Measurements from ENCODE around the gene CLPTM1L.

The CLPTM1L gene

DNA sequence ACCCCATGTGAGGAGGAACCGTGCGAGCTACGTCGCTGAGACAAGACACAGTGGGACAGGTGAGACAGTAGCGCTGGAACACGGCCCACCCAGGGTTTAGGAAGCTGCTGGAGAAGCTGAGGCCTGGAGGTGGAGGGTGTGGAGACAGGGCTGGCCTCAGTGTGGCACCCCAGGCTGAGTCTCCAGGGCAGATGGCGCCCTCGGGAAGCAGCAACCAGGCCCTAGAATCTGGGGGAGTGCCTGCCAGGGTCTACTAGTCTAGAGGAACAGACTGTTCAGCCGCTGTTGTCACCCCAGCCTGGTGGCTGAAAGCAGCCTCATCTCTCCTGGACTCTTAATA lies 45.4 kb downstream of the CLPTM1L start:
- H3K27ac ChIP-seq: no peak overlapping the region
- no peak for TF ChIP-seq ZFX (IDR thresholded peaks at IDR 0.05; ENCODE audit: borderline replicate concordance)
- TF ChIP-seq CTCF (IDR thresholded peaks at IDR 0.05): no peak

DNA sequence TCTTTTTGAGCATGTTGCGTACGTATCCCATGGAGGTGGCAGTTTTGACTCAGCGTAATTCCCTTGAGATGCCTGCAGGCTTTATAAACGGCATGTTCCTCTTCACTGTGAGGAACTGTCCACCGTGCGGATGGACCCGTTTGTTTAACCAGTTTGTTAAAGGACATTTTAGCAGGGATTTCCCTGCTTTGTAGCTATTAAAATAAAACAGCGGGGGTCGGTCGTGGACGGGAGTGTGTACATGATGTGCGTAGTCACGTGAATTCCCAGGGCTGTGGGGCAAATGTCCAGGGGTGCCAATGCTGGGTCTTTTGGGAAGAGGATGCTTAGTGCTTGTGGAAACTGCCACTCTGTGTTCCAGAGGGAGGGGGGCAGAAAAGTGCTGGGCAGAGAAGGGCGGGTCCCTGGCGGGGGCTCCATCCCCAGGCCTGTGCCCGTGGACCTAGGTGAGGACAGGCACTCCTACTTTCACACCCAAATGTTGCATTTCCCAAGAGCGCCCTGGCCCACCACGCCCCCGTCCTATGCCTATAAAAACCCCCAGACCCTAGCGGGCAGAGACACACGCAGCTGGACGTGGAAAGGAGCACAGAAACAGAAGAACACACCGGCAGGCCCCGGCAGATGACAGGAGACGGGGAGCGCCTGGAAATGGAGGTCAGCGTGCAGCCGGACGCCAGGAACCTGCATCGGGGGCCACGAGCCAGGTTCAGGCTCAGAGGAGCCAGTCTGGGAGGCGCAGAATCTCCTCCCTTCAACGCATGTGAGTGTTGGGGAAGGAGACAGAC lies 46.0 kb downstream of the CLPTM1L start:
- TF ChIP-seq ZFX (IDR thresholded peaks at IDR 0.05; ENCODE audit: borderline replicate concordance) (no peak), CTCF (IDR thresholded peaks at IDR 0.05) (no peak)
- H3K27ac ChIP-seq: no peak overlapping the region

GRCh38 chr5:1298067-1298551 lies 46.8 kb downstream of the CLPTM1L start:
- H3K27ac ChIP-seq: no peak overlapping the region
- TF ChIP-seq CTCF (IDR thresholded peaks at IDR 0.05): no peak
- no peak for TF ChIP-seq ZFX (IDR thresholded peaks at IDR 0.05; ENCODE audit: borderline replicate concordance)

DNA sequence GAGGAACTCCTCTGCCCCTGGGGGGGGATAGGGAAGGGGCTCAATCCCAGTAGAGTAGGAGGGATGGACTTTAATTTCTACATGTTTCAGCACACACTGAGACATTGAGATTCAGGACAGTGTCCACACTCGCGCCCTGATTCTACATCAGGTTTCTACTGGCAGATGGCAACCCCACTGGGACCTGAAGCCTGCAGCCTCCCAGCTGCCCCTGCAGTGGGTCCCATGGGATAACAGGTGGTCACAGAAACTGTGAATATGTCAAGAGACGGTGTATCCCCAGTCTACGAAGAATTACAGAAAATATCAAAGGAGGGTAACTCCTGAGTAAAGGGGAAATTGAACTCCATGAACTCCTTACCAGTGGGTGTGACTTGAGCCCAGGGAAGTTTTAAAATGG lies 47.7 kb downstream of the CLPTM1L start:
- no peak overlapping the region for H3K27ac ChIP-seq
- TF ChIP-seq ZFX (IDR thresholded peaks at IDR 0.05; ENCODE audit: borderline replicate concordance): no peak
- no peak for TF ChIP-seq CTCF (IDR thresholded peaks at IDR 0.05)

DNA sequence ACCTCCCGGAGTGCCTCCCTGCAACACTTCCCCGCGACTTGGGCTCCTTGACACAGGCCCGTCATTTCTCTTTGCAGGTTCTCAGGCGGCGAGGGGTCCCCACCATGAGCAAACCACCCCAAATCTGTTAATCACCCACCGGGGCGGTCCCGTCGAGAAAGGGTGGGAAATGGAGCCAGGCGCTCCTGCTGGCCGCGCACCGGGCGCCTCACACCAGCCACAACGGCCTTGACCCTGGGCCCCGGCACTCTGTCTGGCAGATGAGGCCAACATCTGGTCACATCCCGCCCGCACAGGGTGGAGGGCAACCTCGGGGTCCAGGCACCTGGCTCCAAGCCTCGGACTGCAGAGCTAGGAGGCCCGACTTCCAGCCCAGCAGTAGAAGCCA lies 49.3 kb downstream of the CLPTM1L start:
- TF ChIP-seq CTCF (IDR thresholded peaks at IDR 0.05) (no peak), ZFX (IDR thresholded peaks at IDR 0.05; ENCODE audit: borderline replicate concordance) (no peak)
- no peak overlapping the region for H3K27ac ChIP-seq

DNA sequence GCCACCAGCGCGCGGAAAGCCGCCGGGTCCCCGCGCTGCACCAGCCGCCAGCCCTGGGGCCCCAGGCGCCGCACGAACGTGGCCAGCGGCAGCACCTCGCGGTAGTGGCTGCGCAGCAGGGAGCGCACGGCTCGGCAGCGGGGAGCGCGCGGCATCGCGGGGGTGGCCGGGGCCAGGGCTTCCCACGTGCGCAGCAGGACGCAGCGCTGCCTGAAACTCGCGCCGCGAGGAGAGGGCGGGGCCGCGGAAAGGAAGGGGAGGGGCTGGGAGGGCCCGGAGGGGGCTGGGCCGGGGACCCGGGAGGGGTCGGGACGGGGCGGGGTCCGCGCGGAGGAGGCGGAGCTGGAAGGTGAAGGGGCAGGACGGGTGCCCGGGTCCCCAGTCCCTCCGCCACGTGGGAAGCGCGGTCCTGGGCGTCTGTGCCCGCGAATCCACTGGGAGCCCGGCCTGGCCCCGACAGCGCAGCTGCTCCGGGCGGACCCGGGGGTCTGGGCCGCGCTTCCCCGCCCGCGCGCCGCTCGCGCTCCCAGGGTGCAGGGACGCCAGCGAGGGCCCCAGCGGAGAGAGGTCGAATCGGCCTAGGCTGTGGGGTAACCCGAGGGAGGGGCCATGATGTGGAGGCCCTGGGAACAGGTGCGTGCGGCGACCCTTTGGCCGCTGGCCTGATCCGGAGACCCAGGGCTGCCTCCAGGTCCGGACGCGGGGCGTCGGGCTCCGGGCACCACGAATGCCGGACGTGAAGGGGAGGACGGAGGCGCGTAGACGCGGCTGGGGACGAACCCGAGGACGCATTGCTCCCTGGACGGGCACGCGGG lies 49.9 kb downstream of the CLPTM1L start, which contains the start of gene TERT:
Gene TERT, minus strand, starts transcription at position 234 of the 815 bp plus-strand sequence. Its CDS starts 79 bp downstream, at position 155.
- TF ChIP-seq CTCF (IDR thresholded peaks at IDR 0.05) (no peak), ZFX (IDR thresholded peaks at IDR 0.05; ENCODE audit: borderline replicate concordance) (no peak)
- H3K27ac ChIP-seq: no peak within 1 kb of the TSS
